ENCODE data around the gene CTNNA2.
"Not testable (repeated sequence)": the region's sequence is repeated elsewhere in the genome, so short reads cannot be mapped to it uniquely, and the experiment has no call there.

CTNNA2 gene

GRCh38 chr2:80105015-80105640 lies 592.3 kb downstream of the CTNNA2 start:
- no peak for DNase-seq

- DNase-seq = no peak
These were observed 598.3 kb downstream of the CTNNA2 start for GRCh38 chr2:80111185-80111584.

- no peak for DNase-seq
These were observed 599.9 kb downstream of the CTNNA2 start for GRCh38 chr2:80112790-80113189.

- no peak for DNase-seq
These were observed 600.5 kb downstream of the CTNNA2 start for GRCh38 chr2:80113399-80113798.

- DNase-seq = no peak
These were observed 602.0 kb downstream of the CTNNA2 start for GRCh38 chr2:80114812-80115211.

- DNase-seq = no peak
These were observed 604.5 kb downstream of the CTNNA2 start for GRCh38 chr2:80117401-80117800.

GRCh38 chr2:80120866-80121265 lies 608.0 kb downstream of the CTNNA2 start:
- no peak for DNase-seq

GRCh38 chr2:80122675-80123074 lies 609.8 kb downstream of the CTNNA2 start:
- no peak for DNase-seq

GRCh38 chr2:80126596-80127189 lies 613.8 kb downstream of the CTNNA2 start:
- DNase-seq = no peak

- DNase-seq = no peak
These were observed 615.2 kb downstream of the CTNNA2 start for GRCh38 chr2:80128080-80128479.

GRCh38 chr2:80132281-80132680 lies 619.4 kb downstream of the CTNNA2 start:
- DNase-seq = no peak

GRCh38 chr2:80135001-80135400 lies 622.1 kb downstream of the CTNNA2 start:
- no peak for DNase-seq

GRCh38 chr2:80136338-80136737 lies 623.5 kb downstream of the CTNNA2 start:
- DNase-seq = no peak

- DNase-seq = no peak
These were observed 626.1 kb downstream of the CTNNA2 start for GRCh38 chr2:80139001-80139400.

GRCh38 chr2:80141007-80141726 lies 628.3 kb downstream of the CTNNA2 start:
- DNase-seq = no peak

- no peak for DNase-seq
These were observed 632.6 kb downstream of the CTNNA2 start for GRCh38 chr2:80145499-80145898.

- DNase-seq = not testable (repeated sequence)
These were observed 633.9 kb downstream of the CTNNA2 start for GRCh38 chr2:80146757-80147156.

- DNase-seq = no peak
These were observed 634.8 kb downstream of the CTNNA2 start for GRCh38 chr2:80147690-80148089.

GRCh38 chr2:80148906-80149305 lies 636.1 kb downstream of the CTNNA2 start:
- DNase-seq = no peak

- DNase-seq = no peak
These were observed 637.1 kb downstream of the CTNNA2 start for GRCh38 chr2:80149991-80150390.

- DNase-seq = no peak
These were observed 638.4 kb downstream of the CTNNA2 start for GRCh38 chr2:80151248-80151647.

GRCh38 chr2:80151651-80152050 lies 638.8 kb downstream of the CTNNA2 start:
- DNase-seq = no peak

GRCh38 chr2:80153151-80153550 lies 640.3 kb downstream of the CTNNA2 start:
- no peak for DNase-seq

GRCh38 chr2:80153768-80154167 lies 640.9 kb downstream of the CTNNA2 start:
- DNase-seq = no peak

All from COR-L47 (cell line).